Ovary (tissue), 3 donors: Measurements from ENCODE around the gene UTS2R.

Source experiments
- POLR2A ChIP-seq: fragments of 450-650 bp; IDR thresholded peaks from one replicate; pipeline ENCODE4 v1.6.1; 2017; ENCODE audit warnings: antibody characterized with exemption, mild to moderate bottlenecking, moderate library complexity
- TF ChIP-seq, protein P1 (sequence below), 3 donors: fragments of 450-650 bp in 2 of 3; fragments of 200-600 bp in 1 of 3; IDR thresholded peaks; one replicate each; pipeline versions ENCODE4 v1.5.1 to v1.8.0; 2016 to 2022; ENCODE audit warnings: antibody characterized with exemption in 3 of 3, mild to moderate bottlenecking in 1 of 3
- donor health status: DM: no; HTN: no; CAD: no.

DNA sequence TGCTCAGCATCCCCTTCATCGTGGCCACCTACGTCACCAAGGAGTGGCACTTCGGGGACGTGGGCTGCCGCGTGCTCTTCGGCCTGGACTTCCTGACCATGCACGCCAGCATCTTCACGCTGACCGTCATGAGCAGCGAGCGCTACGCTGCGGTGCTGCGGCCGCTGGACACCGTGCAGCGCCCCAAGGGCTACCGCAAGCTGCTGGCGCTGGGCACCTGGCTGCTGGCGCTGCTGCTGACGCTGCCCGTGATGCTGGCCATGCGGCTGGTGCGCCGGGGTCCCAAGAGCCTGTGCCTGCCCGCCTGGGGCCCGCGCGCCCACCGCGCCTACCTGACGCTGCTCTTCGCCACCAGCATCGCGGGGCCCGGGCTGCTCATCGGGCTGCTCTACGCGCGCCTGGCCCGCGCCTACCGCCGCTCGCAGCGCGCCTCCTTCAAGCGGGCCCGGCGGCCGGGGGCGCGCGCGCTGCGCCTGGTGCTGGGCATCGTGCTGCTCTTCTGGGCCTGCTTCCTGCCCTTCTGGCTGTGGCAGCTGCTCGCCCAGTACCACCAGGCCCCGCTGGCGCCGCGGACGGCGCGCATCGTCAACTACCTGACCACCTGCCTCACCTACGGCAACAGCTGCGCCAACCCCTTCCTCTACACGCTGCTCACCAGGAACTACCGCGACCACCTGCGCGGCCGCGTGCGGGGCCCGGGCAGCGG lies 3.2 kb downstream of the UTS2R start:
- TF ChIP-seq, protein P1, sequence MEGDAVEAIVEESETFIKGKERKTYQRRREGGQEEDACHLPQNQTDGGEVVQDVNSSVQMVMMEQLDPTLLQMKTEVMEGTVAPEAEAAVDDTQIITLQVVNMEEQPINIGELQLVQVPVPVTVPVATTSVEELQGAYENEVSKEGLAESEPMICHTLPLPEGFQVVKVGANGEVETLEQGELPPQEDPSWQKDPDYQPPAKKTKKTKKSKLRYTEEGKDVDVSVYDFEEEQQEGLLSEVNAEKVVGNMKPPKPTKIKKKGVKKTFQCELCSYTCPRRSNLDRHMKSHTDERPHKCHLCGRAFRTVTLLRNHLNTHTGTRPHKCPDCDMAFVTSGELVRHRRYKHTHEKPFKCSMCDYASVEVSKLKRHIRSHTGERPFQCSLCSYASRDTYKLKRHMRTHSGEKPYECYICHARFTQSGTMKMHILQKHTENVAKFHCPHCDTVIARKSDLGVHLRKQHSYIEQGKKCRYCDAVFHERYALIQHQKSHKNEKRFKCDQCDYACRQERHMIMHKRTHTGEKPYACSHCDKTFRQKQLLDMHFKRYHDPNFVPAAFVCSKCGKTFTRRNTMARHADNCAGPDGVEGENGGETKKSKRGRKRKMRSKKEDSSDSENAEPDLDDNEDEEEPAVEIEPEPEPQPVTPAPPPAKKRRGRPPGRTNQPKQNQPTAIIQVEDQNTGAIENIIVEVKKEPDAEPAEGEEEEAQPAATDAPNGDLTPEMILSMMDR (IDR thresholded peaks at IDR 0.05), result no peak
- TF ChIP-seq POLR2A, result no peak
